Measurements from ENCODE around the gene GPR35.

GPR35 gene

DNA sequence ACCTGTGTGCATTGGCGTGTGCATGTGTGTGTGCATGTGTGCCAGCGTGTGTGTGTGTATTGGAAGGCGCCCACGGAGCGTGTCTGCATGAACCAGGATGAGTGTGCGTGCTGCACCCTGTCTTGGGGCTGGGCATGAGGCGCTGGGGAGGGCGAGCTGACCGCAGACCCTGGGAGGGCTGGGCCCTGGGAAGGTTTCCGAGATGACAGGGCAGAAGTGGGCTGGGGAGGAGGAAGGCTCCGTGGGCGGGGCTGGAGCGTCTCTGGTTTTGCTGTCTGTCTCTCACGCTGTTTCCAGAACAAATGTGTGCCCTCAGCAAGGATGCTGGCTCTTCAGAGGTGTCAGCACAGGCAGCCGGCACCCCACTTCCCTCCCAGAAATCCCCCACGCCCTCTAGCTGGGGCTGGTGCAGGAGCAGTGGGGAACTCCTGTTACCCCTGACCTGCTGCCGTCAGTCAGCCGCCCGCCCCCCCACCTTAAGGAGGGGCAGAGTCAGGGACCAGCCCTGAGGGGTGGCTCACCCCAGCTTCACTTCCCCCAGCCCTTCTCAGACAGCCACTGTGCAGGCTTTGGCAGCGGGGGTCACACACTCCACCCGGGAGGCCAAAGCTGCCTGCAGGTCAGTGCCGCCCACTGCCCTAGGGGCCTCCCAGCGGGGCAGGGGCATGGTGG is at the start of gene GPR35:
GPR35 (plus strand) TSS at position 531 of the 672 bp plus-strand sequence. CDS start 4,473 bp downstream, outside the sequence.
- DNase-seq = peak; percentile 89

DNA sequence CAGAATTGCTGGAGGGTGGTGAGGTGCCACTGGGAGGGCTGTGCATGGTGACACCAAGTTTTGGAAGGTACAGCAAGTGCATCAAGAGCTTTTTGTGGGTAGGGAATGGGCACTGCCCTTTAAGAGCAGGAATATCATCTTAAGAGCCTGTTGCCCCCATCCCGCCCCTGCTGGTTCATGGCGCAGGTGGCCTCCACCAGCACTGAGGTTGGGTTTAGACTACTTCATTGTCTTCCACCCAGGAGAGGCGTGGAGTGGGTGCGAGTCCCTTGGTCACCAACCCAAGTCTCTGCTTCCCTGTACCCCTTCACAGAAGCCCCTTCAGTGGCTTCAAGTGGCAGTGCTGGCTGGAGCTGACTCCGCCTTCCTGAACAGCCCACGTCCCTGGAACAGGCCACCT is 49.2 kb upstream of the GPR35 start:
- DNase-seq = no peak

DNA sequence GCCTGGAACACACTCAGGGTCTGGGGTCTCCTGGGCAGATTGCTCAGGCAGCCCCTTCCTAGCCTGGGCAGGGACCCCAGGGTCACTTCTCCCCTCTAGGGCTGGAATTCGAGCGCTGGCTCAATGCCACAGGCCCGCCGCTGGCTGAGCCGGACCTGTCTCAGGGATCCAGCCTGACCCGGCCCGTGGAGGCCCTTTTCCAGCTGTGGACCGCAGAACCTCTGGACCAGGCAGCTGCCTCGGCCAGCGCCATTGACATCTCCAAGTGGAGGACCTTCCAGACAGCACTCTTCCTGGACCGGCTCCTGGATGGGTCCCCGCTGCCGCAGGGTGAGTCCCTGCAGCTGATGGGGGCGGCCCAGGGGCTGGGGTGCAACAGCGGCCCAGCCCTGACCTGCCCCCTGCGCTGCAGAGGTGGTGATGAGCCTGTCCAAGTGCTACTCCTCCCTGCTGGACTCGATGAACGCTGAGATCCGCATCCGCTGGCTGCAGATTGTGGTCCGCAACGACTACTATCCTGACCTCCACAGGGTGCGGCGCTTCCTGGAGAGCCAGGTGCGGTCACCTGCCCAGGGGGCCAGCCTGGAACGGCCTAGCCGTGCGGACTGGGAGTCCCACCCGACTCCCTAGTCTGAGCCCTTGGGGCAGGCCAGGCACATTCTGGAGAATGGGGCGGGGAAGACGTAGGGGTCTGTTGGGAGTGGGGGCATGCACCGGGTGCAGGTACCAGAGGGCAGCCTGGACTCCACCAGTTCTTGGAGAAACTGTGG is 48.7 kb upstream of the GPR35 start:
- DNase-seq = no peak

DNA sequence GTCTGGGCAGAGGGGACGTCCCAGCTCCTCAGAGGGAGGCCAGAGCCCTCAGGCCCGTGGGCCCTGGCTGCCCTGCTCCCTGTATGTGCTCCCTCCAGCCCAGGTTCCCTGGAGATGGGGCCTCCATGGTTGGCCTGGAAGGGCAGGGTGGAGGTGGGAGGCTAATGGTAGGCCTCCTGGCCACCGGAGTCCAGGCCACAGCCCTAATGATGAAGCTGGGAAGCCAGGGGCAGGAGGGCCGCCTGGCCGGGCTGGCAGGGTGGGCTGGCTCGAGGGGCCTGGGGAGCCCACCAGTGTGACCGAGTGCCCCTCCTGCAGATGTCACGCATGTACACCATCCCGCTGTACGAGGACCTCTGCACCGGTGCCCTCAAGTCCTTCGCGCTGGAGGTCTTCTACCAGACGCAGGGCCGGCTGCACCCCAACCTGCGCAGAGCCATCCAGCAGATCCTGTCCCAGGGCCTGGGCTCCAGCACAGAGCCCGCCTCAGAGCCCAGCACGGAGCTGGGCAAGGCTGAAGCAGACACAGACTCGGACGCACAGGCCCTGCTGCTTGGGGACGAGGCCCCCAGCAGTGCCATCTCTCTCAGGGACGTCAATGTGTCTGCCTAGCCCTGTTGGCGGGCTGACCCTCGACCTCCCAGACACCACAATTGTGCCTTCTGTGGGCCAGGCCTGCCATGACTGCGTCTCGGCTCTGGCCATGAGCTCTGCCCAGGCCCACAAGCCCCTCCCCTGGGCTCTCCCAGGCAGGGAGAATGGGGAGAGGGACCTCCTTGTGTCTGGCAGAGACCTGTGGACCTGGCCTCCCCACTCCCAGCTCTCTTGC is 47.8 kb upstream of the GPR35 start:
- DNase-seq = no peak

DNA sequence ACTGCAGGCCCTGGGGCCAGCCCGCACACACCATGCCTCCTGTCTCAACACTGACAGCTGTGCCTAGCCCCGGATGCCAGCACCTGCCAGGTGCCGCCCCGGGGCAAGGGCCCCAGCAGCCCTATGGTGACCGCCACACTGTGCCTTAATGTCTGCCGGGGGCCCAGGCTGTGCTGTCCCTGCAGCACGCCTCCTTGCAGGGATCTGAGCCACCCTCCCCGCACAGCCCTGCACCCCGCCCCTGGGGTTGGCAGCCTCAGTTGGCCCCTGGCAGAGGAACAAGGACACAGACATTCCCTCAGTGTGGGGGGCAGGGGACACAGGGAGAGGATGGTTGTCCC is 47.2 kb upstream of the GPR35 start:
- no peak for DNase-seq

DNA sequence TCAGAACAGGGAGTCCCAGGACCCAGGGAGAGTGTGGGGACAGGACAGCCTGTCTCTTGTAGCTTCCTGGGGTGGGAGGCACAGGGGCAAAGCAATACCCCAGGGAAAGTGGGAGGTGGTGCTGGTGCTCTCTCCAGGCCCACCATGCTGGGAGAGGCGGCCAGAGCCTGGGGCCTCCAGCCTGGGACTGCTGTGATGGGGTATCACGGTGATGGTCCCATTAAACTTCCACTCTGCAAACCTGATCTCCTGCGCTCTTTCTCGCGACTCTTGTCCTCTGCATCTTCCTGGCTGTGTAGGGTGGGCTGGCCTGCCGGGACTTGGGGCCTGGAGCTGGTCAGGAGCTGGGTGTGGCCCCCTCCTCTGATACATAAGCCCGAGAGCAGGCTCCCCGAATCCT is 46.8 kb upstream of the GPR35 start:
- no peak for DNase-seq

GRCh38 chr2:240579071-240579762 is 46.1 kb upstream of the GPR35 start:
- no peak for DNase-seq

DNA sequence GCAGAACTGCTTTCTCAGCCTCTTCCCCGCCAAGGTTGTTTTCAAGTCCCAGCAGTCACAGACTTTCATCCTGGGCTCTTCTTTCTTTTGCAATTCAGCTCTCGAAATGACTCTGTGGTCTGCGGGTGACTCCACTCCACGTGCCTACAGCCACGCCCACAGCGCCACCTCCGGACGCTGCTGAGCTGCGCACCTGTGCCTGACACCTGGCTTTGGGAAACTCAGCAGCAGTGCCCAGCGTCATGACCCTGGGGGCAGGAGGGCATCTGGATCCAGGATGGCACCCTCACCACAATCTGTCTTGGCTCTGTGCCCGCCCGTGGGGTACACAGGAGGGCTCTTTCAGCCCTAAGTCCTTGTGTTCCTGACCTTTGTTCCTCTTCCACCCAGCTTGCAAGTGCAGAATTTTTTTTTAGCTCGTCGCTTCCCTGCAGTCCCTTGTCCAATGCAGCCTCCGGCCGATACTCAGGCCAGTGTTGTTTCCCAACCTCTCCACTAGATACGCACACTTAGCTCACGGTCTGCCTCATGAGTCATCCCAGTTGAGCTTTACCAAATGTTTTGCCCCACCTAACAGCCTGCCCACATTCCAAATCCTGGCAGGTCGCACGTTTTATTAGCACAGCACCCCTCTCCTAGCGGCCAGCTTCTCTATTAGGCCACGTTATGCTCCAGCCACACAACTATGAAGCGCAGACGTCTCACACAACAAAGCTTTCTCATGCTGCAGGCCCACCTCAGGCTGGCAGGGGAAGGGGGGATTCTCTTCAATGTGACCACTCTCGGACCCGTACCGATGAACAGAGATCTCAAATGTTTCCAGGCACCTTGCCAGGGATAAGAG is 45.3 kb upstream of the GPR35 start:
- peak; percentile 82 for DNase-seq

- DNase-seq = no peak
Observed at GRCh38 chr2:240581811-240582210, 43.5 kb upstream of the GPR35 start.

DNA sequence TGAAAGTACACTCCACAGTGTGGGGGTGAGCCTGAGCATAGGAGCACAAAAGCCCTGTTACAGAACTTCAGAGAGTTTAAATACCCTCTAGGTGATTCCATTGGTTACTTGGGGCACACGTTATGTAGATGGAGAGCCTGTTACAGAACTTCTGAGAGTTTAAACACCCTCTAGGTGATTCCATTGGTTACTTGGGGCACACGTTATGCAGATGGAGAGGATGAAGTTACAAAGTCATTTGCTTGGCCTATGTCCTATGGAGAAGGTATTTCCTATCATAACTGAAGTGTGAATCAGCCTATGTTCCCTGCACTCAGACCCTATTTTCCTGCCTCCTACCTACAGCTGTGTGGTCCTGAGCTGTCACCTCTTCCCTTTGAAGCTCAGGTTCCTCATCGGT is 42.5 kb upstream of the GPR35 start:
- DNase-seq = no peak

GRCh38 chr2:240583774-240584173 is 41.5 kb upstream of the GPR35 start:
- DNase-seq = no peak

DNA sequence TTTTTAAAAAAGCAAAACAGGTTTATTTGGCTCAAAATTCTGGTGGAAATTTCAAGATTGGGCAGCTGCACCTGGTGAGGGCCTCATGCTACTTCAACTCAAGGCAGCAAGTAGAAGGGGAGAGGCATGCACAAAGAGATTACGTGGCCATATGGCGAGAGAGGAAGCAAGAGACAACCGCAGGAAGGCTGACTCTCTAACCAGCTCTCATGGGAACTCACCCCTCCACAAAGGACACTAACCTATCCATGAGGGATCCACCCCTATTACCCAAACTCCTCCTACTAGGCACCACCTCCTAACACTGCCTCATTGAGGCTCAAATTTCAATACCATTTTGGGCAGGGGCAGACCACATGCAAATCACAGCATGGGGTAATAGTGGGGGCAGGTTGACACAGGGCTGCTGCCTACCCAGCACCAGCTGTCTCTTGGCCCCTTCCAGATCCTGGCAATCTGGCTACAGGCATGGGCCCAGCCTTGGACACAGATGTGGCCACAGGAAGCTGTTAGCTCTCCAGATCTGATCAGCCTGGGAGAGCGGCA is 40.7 kb upstream of the GPR35 start:
- DNase-seq = no peak

GRCh38 chr2:240585101-240585500 is 40.2 kb upstream of the GPR35 start:
- DNase-seq = no peak

GRCh38 chr2:240585681-240586197 is 39.5 kb upstream of the GPR35 start:
- no peak for DNase-seq

DNA sequence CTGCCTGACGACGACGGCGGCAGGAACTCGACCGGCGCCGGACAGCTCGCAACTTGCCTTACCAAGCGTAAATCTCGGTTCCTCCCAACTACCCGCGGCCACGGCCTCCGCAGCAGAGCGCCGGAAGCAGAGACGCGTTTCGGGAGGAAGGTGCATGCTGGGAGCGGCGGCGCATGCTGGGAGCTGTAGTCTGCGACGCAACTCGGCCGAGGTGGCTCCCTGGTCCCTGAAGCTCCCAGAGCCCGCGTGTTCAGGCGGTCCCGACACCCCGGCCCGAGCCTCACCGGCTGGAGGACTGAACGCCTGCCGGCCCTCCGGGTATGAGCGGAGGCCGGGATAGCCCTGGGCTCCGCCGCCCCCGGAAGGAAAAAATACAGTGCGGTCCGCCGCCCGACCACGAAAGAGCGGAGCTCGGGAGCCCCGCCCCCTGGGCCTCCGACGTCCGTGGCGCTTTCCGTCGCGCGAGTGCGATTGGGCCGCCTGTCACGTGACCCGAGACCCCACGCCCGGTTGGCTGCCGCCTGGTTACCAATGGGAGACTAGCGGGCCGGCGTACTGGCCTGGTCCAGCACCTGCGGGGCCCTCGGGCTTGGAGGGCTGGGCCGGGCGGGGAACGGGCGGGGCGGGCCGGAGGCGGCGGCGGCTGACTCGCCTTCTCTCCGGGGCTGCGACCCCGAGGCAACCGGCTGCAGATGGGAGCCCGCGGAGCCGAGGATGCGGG is 38.9 kb upstream of the GPR35 start, which contains the start of gene CAPN10:
CAPN10 (plus strand) TSS at position 537 of the 721 bp plus-strand sequence; CDS start at position 715, 178 bp downstream.
- peak; percentile 97 for DNase-seq

- peak; percentile 72 for DNase-seq
Observed at GRCh38 chr2:240586919-240587800, 38.1 kb upstream of the GPR35 start.

GRCh38 chr2:240588006-240588655 is 37.1 kb upstream of the GPR35 start:
- DNase-seq = no peak

DNA sequence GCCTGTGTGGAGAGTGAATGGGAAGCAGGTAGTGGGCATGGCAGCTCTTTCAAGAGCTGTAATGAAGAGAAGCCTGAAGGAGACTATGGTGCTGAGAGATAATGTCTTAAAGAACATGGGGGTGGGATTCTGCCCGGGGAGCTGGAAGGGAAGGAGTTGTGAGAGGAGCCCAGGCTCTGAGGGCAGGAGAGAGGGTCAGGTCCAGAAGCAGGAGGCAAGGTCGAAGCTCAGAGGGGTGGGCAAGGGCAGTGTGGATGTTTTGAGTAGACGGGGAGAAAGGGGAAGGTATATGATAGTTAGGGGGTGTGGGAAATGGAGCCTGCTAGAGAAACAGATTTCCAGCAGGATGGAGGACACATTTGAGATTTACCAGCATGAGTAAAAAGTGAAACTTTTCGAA is 36.6 kb upstream of the GPR35 start:
- DNase-seq = no peak

DNA sequence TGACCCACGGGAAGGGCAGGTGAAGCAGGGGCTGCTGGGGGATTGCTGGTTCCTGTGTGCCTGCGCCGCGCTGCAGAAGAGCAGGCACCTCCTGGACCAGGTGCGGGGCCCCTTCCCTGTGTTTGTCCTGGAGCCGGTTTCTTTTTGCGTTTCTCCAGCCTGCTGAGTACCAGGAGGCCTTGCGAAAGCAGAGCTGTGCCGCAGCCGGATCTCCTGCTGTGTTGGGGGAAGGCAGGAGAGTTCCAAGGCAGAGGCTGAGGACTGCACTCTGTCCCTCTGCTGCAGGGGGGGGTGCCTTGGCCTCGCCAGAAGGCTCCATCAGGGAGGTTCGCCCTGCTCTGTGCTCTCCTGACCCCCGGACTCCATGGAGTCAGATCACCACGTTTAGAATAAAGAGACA is 35.9 kb upstream of the GPR35 start:
- no peak for DNase-seq

Data from stimulated activated CD8-positive, alpha-beta memory T cell treated with anti-CD3 and anti-CD28 coated beads, Interleukin-4, amount 100 ng/mL, for 48 hours (primary cell).